Lower leg skin (tissue), 4 donors: Measurements from ENCODE around the gene ZFP64. TPM values are rescaled to one million over a fixed set of nuclear protein-coding genes. Genes with fewer than 3 reads are reported as not detected.

ENCODE experiments used
- DNase-seq, 2 donors: peaks; one replicate each; pipeline ENCODE4 v3.0.0-alpha.2; 2019; ENCODE audit warnings: low spot score in 2 of 2
- H3K4me3 ChIP-seq: fragments of 200-600 bp; sonication (generic); 2 replicates; pipeline ENCODE4 v1.5.1; 2017; ENCODE audit warnings: mild to moderate bottlenecking, low read depth; ENCODE audit not compliant: poor library complexity, severe bottlenecking
- POLR2A ChIP-seq, 2 donors: fragments of 450-650 bp; IDR thresholded peaks; one replicate each; pipeline ENCODE4 v1.6.1; 2016 to 2017; ENCODE audit warnings: antibody characterized with exemption in 2 of 2, mild to moderate bottlenecking in 1 of 2, moderate library complexity in 1 of 2
- WGBS, 2 donors: methylation state at CpG; one replicate each; pipeline ENCODE4 v1.1.5; 2018; 5-methylcytosine and 5-hydroxymethylcytosine counted together
- intact Hi-C: fragments of 100-400 bp; cut with DNase I; formaldehyde crosslinking; loops from one replicate; pipeline ENCODE4 v1.15.0; 2023; ENCODE audit warnings: low total_unique reads
- total RNA-seq, 4 donors: library from RNA; depleted of rRNA; stranded (reverse); fragments of >200 nt; gene quantifications; one replicate each; pipeline ENCODE4 v1.1.0, GENCODE V29; 2016
- TF ChIP-seq, protein P1 (sequence below), 3 donors: fragments of 450-650 bp; IDR thresholded peaks; one replicate each; pipeline ENCODE4 v1.5.1; 2016; ENCODE audit warnings: antibody characterized with exemption in 3 of 3, mild to moderate bottlenecking in 3 of 3, moderate library complexity in 2 of 3

ZFP64 gene
- total RNA-seq, 4 donors from 2014 or later, result 23.7 to 65.5 (median 27.1) TPM

GRCh38 chr20:52209154-52209571, 17.6 kb upstream of the ZFP64 start:
- intact Hi-C loops, result no loop called here
- TF ChIP-seq POLR2A (IDR thresholded peaks at IDR 0.05), result no peak
- TF ChIP-seq, protein P1, sequence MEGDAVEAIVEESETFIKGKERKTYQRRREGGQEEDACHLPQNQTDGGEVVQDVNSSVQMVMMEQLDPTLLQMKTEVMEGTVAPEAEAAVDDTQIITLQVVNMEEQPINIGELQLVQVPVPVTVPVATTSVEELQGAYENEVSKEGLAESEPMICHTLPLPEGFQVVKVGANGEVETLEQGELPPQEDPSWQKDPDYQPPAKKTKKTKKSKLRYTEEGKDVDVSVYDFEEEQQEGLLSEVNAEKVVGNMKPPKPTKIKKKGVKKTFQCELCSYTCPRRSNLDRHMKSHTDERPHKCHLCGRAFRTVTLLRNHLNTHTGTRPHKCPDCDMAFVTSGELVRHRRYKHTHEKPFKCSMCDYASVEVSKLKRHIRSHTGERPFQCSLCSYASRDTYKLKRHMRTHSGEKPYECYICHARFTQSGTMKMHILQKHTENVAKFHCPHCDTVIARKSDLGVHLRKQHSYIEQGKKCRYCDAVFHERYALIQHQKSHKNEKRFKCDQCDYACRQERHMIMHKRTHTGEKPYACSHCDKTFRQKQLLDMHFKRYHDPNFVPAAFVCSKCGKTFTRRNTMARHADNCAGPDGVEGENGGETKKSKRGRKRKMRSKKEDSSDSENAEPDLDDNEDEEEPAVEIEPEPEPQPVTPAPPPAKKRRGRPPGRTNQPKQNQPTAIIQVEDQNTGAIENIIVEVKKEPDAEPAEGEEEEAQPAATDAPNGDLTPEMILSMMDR (IDR thresholded peaks at IDR 0.05), result no peak
- DNase-seq, result no peak
- 21 to 22% methylated on average over 4 of the region's 4 CpGs for WGBS, 2 donors
- H3K4me3 ChIP-seq, result no peak overlapping the region

- DNase-seq, result no peak
- H3K4me3 ChIP-seq, result no peak overlapping the region
- TF ChIP-seq, protein P1 (IDR thresholded peaks at IDR 0.05), result no peak
- no peak for TF ChIP-seq POLR2A (IDR thresholded peaks at IDR 0.05)
- intact Hi-C loops, result no loop called here
- 81 to 88% methylated on average over 3 of the region's 3 CpGs for WGBS, 2 donors
Measured at GRCh38 chr20:52207020-52207810, 15.6 kb upstream of the ZFP64 start.

- DNase-seq, result no peak
- TF ChIP-seq, protein P1 (IDR thresholded peaks at IDR 0.05), result no peak
- no peak for TF ChIP-seq POLR2A (IDR thresholded peaks at IDR 0.05)
- H3K4me3 ChIP-seq, result no peak overlapping the region
- WGBS, 2 donors, result 95 to 97% methylated on average over 5 of the region's 5 CpGs
- intact Hi-C loops, result no loop called here
Measured at GRCh38 chr20:52204136-52204535, 12.6 kb upstream of the ZFP64 start.

- 48 to 55% methylated on average over 2 of the region's 2 CpGs for WGBS, 2 donors
- no peak for DNase-seq
- intact Hi-C loops, result no loop called here
- TF ChIP-seq POLR2A (IDR thresholded peaks at IDR 0.05), result no peak
- TF ChIP-seq, protein P1 (IDR thresholded peaks at IDR 0.05), result no peak
- no peak overlapping the region for H3K4me3 ChIP-seq
Measured at GRCh38 chr20:52201395-52201794, 9.8 kb upstream of the ZFP64 start.

DNA sequence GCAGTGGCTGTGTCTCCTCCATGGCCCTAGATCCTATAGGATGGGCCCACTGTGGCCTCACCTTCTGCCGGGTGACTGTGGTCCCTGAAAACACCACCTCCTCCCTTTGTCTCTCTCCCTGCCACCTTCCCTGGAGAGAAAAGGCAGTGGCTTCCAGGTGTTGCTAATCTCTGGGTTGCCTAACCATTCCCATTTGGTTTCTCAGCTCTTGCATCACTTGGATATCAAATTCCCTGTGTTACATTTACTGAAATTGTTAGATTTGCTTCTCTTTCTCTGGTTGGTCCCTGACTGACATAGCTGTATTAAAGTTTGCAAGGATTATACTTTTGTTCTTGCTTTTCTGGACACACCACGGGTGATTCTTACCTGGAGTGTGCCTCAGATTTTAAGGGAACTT, 9.3 kb upstream of the ZFP64 start:
- no peak overlapping the region for H3K4me3 ChIP-seq
- WGBS, 2 donors, result 40 to 56% methylated on average over 2 of the region's 2 CpGs
- intact Hi-C loops, result no loop called here
- TF ChIP-seq POLR2A (IDR thresholded peaks at IDR 0.05), result no peak
- TF ChIP-seq, protein P1 (IDR thresholded peaks at IDR 0.05), result no peak
- no peak for DNase-seq

- 96 to 98% methylated on average over 3 of the region's 3 CpGs for WGBS, 2 donors
- TF ChIP-seq, protein P1 (IDR thresholded peaks at IDR 0.05), result no peak
- no peak for TF ChIP-seq POLR2A (IDR thresholded peaks at IDR 0.05)
- DNase-seq, result no peak
- intact Hi-C loops, result no loop called here
- H3K4me3 ChIP-seq, result no peak overlapping the region
Measured at GRCh38 chr20:52196845-52197244, 5.3 kb upstream of the ZFP64 start.
